NCI-H2107 treated with DMSO at 0.1 percent for 48 hours (cell line): ENCODE results near the gene DHRS2.

Experiments used
- DNase-seq: peaks from one replicate; lab custom pipeline; 2025; ENCODE audit not compliant: unreplicated experiment; lab: John Stamatoyannopoulos, UW

The DHRS2 gene

GRCh38 chr14:23612354-23612732 lies 23.8 kb upstream of the DHRS2 start:
- DNase-seq = no peak

DNA sequence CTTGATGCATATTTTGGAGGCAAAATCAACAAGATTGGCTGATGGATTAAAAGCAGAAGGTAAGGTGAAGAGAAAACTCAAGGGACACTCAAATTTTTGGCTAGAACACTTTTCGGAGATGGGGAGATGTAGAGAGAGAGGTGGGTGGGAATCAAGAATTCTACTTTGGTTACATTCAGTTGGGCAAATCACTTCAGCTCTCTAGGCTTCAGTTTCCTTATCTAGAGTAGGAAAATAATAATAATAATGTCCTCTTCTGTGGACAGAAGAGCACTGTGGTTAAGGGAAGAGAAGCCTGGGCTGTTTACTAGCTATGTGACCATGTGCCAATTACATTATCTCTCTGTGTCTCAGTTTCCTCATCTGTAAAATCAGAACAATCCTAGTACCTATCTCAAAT lies 23.4 kb upstream of the DHRS2 start:
- DNase-seq = no peak

- no peak for DNase-seq
These were observed 22.7 kb upstream of the DHRS2 start for GRCh38 chr14:23613242-23614070.

GRCh38 chr14:23614395-23614828 lies 21.8 kb upstream of the DHRS2 start:
- DNase-seq = no peak

- DNase-seq = no peak
These were observed 20.3 kb upstream of the DHRS2 start for GRCh38 chr14:23615856-23616255.

- no peak for DNase-seq
These were observed 18.6 kb upstream of the DHRS2 start for GRCh38 chr14:23617539-23617938.

DNA sequence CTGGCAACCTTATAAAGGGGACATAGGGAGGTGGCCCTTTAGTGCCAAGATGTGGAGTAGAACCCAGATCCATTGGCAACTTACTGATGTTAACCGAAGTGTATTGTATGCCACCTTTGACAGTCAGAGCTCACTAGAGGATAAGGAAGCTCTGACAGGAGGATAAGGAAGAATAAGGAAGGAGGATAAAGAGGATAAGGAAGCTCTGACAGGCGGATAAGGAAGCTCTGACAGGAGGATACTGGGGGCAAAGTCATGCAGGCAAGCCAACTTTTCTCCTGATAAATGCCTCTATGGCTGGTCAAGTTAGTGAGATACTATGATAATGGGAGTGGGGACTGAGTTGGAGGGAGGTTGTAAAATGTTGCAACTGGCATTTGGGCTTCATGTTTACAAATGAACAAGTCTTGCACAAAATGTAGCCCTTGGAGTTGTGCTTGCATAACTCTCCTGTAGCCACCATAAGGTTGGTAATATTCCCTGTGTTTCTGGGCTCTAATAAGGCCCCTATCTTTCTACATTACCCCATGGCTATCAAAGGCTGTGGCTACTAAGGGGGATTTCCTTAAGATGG lies 17.7 kb upstream of the DHRS2 start:
- no peak for DNase-seq

- DNase-seq = no peak
These were observed 15.9 kb upstream of the DHRS2 start for GRCh38 chr14:23620177-23620702.

- DNase-seq = no peak
These were observed 14.8 kb upstream of the DHRS2 start for GRCh38 chr14:23621204-23621931.

- no peak for DNase-seq
These were observed 14.0 kb upstream of the DHRS2 start for GRCh38 chr14:23621932-23622730.

- no peak for DNase-seq
These were observed 13.2 kb upstream of the DHRS2 start for GRCh38 chr14:23622990-23623389.

DNA sequence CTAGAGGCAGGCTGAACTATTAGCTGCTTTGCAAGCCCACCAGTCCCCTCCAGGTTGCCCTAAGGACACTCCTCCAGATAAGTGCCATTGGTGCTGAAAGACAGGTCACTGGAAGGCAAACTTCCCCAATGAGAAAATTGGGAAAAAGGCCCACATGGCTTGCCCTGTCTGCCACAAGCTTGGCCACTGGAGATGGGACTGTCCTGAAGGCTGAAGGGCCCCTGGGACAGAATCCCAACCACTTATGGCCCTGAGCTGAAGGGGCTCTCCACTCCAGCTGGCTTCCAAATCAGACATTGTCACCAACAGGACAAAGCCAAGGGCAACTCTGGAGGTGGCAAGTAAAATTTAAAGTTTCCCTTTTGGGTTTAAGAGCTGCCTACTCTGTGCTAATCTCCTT lies 12.2 kb upstream of the DHRS2 start:
- no peak for DNase-seq

DNA sequence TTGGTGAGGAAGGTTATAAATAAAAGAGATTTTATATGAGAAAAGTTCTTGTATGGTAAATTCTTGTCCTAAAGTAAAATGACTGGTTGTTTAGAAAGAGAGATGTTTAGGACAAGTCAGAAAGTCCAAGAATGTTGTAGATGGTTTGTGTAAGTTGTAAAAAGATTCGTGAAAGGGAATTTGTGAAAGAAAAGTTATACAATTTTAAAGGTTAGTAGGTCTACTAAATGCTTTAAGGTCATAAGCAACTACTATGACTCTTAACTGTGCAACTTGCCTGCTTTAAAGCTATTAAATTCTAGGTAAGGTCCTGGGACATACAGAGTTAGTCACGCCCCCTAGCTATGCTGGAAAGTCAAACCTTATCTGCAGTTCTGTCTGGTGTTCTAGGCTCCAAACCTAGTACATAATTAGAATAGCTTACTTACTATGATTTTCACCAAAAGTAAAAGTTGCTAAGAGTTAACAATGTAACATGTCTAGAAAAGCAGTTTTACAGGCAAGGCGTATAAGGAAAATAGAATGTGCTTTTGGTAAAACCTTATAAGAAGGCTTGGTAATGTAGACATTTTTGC lies 11.2 kb upstream of the DHRS2 start:
- DNase-seq = no peak

DNA sequence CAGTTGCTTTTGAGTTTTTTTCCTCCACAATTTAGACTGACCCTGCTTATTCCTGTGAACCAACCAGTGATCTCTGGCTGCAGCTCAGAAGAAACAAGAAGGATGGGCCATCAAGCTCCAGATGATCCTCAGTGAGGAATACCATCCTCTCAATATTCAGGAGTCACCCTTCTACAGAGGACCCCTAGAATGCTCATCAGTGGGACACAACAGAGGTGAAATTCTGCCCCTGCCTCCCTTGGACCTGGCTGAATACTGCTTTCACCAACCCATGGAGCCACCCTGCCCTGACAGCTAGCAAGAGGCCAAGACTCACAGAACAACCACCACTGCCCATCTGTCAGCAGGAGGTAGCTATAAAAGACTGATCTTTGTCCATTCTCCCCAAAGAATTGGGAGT lies 9.2 kb upstream of the DHRS2 start:
- DNase-seq = no peak

DNA sequence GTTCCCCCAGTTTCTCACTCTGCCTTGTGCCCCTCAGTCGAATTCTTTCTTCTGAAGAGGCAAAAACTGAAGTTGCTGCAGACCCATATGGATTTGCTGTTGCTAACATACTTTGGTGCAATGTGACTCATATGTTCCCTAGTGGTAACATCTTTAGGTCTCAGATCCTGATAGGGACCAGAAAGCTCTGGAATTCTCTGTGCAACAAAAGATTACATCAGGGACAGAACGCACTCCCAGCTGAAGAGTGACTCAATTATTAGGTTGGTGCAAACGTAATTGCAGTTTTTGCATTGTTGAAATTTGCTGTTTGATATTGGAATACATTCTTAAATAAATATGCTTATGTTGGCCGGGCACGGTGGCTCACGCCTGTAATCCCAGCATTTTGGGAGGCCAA lies 8.2 kb upstream of the DHRS2 start:
- DNase-seq = no peak

- no peak for DNase-seq
These were observed 7.0 kb upstream of the DHRS2 start for GRCh38 chr14:23629204-23629603.

DNA sequence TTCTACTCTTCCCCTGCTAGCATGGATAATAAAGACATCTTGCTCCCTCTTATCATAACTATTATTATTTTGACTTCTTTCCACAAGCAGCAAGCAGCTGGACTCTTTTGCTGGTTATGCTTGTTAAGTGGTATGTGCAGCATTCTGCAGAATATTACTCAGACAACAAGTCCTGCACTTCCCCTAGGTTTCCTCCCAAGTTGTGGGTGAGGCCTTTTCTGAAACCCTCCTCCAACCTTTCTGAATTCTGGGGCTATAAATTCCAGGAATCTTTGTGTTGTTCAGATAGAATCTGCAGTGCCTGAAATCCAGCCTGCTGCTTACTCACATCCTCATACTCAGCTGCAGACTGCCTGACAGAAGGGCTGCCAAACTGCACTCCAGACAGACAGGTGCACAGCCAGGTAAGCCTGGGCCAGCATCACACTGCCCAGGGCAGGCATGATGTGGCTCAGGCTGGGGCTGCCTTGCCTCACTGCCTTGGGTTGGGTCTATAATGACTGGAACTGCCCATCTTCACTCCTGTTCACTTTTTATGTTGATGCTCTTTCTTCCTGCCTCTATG lies 6.2 kb upstream of the DHRS2 start:
- no peak for DNase-seq

- no peak for DNase-seq
These were observed 5.5 kb upstream of the DHRS2 start for GRCh38 chr14:23630687-23631086.

- DNase-seq = no peak
These were observed 4.9 kb upstream of the DHRS2 start for GRCh38 chr14:23631234-23631633.

DNA sequence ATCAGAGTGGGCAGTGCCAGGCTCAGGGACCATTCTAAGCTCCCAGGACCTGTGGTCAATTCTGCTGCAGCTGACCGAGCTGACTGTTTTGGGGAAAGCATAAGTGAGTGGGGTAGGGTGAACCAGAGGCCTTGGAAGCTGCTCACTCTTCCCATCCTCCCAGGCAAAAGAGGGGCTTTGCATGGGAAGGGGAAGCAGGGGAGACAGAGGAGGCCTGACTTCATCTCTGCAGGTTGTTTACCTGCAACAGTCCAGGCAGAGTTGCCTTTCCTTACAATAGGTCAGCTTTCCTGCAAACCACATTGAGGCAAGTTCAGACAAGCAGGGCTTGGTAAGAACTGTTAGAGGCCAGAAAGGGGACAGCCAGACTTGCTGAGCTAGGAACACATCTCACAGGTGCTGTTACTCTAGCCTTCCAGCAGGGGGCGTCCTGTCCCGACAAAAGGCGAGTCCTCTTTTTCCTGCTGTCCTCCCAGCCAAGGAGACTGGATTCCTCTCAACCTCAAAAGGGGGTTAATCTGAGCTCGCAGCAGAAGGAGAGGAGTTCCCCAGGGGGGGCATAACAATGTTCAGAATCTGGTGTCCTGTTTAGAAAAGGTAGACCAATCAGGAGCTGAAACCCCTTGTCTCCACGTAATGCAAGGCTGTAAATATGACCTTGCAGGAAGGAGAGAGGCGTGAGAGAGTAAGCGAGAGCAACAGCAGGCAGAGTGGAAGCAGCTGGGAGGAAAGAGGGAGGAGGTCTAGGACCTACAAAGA lies 4.3 kb upstream of the DHRS2 start:
- peak; percentile 65 for DNase-seq
